AG10803 (cell line): ENCODE measurements around the gene EPS15.

Source experiments
- DNase-seq: peaks from one replicate; pipeline ENCODE4 v3.0.0; 2010; ENCODE audit warnings: low read depth
- H3K4me3 ChIP-seq: 2 replicates; pipeline ENCODE4 v1.5.1; 2011; ENCODE audit warnings: mild to moderate bottlenecking, low read length, control low read depth
- CTCF ChIP-seq: conservative IDR thresholded peaks from 2 replicates; pipeline ENCODE4 v1.5.1; 2011; ENCODE audit warnings: mild to moderate bottlenecking, low read length, control low read depth, inconsistent platforms

EPS15 gene

GRCh38 chr1:51313268-51313852 lies 205.7 kb downstream of the EPS15 start:
- no peak overlapping the region for H3K4me3 ChIP-seq
- TF ChIP-seq CTCF, result 0 out of 2 replicates have a peak, but pooled peaks have one; percentile 2
- DNase-seq, result no peak

- no peak for DNase-seq
- no peak overlapping the region for H3K4me3 ChIP-seq
- TF ChIP-seq CTCF, result no peak
Observed at GRCh38 chr1:51312718-51313117, 206.3 kb downstream of the EPS15 start.

- no peak for TF ChIP-seq CTCF
- DNase-seq, result no peak
- no peak overlapping the region for H3K4me3 ChIP-seq
Observed at GRCh38 chr1:51311826-51312225, 207.2 kb downstream of the EPS15 start.

- no peak overlapping the region for H3K4me3 ChIP-seq
- TF ChIP-seq CTCF, result no peak
- no peak for DNase-seq
Observed at GRCh38 chr1:51310871-51311613, 208.0 kb downstream of the EPS15 start.

- H3K4me3 ChIP-seq, result no peak overlapping the region
- no peak for TF ChIP-seq CTCF
- no peak for DNase-seq
Observed at GRCh38 chr1:51309291-51309690, 209.8 kb downstream of the EPS15 start.

GRCh38 chr1:51308636-51309035 lies 210.4 kb downstream of the EPS15 start:
- no peak for DNase-seq
- no peak overlapping the region for H3K4me3 ChIP-seq
- no peak for TF ChIP-seq CTCF

- no peak for TF ChIP-seq CTCF
- no peak for DNase-seq
- no peak overlapping the region for H3K4me3 ChIP-seq
Observed at GRCh38 chr1:51306950-51307349, 212.1 kb downstream of the EPS15 start.
